Hematopoietic multipotent progenitor cell treated with erythropoietin and hydrocortisone succinate and interleukin-3 and kit ligand, for 15 days (in vitro differentiated cells): ENCODE measurements around the gene THRB.

ENCODE experiments used
- DNase-seq: peaks from one replicate; pipeline ENCODE4 v3.0.0-alpha.2; 2015; ENCODE audit warnings: low spot score

THRB gene

DNA sequence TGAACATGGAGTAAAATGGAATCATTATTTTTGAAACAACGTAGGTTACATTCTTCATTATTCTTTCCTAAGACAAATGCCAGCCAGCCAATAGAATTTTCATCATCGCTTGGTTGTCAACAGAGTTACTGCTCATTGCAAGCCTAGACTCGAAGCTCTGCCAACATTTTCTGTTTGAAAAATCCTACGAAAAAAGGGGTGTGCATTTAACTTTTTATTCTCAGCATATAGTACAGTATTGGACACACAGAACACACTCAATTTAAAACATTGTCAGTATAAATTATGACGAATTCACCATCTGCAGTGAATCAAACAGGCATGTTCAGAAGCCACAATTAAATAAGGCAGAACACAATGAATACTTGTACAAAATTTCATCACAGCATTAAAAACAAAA, 317.4 kb downstream of the THRB start:
- DNase-seq = no peak

GRCh38 chr3:24174614-24175013, 320.0 kb downstream of the THRB start:
- no peak for DNase-seq

- no peak for DNase-seq
These were observed 325.7 kb downstream of the THRB start for GRCh38 chr3:24168977-24169376.

DNA sequence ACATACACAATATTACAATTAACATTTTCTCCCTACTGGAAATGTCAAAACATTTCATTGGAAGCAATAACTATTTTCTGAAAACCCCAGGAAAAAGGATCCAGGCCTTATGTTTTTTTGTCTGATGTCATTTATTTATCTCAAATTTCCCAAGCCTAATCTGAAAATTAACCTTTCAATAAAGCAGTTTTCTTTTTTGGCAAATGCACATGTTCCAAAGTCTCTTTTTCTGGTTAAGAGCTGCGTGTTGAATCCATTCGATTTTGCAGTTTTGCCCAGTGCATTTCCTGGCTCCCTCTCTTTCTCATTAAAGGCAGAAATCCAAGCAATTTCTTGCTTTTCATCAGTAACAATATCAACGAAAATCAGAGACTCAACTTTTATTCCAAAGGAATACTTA, 327.2 kb downstream of the THRB start:
- no peak for DNase-seq

DNA sequence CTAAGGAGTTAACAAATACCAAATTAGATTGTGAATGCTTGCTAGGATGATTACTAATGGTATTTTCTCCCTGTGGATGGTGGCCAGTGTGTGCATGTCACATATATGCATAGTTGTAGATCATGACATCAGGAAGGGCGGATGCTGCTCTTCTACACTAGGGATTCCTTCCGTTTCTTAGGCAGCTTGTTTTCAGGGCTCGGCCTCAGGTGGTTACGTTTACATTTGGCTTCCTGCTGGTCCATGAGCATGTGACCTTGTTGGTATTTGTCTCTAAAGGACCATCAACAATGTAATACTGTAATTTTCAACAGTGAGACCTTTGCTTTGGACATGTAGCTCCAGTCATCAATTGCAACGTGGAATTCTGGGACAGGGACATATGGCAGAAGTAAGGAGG, 328.1 kb downstream of the THRB start:
- no peak for DNase-seq

GRCh38 chr3:24165603-24165982, 329.1 kb downstream of the THRB start:
- DNase-seq = no peak

- DNase-seq = no peak
These were observed 329.6 kb downstream of the THRB start for GRCh38 chr3:24164967-24165602.

GRCh38 chr3:24162929-24163328, 331.7 kb downstream of the THRB start:
- DNase-seq = no peak

DNA sequence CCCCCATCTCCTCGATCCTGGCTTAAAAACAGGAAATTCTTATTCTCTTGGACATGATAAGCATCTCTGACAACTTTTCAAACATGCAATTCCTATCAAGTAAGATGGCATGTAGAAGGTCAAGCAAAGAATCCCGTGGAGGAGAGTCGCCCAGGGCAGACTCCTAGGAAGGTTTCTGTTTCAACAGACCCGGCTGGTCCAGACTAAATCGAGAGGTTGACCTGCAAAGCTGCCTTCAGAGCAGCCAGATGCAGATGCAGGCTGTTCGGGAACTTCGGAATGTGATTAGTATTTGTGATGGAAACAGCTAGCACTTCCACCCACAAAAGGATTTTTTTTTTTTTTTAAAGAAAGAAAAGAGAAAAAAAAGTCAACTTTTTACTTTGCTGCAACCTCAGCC, 332.8 kb downstream of the THRB start:
- DNase-seq = no peak

- DNase-seq = no peak
These were observed 334.1 kb downstream of the THRB start for GRCh38 chr3:24160424-24161095.

DNA sequence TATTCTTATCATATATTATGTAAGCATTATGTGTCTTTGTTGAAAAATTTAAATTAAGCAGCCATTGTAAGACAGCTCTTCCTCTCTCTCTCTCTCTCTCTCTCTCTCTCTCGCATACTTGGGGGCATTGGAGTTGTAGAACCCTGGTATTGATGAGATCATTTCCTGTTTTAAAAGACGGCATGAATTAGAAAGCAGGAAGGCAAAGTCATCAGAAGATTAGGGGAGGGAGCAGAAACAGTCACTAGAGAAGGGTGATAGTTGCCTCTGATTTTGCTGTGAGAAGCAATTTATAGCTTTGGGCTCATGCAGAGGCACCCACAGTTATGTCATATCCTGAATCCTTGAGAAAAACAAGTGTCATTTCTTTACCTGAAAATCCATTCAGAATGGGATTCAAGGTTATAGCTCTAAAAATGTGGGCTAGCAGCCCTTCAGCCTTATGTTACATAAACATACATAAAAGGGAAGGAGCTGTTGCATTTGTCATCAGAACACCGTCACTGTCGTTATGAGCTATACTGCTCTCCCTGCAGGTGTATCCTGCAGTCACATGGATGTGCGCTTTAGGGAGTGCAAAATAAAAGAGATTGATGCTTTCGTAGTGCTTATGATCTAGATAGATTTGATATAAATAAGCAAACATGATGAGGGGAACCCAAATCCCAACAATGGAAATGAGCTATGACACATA, 335.7 kb downstream of the THRB start:
- DNase-seq = no peak

DNA sequence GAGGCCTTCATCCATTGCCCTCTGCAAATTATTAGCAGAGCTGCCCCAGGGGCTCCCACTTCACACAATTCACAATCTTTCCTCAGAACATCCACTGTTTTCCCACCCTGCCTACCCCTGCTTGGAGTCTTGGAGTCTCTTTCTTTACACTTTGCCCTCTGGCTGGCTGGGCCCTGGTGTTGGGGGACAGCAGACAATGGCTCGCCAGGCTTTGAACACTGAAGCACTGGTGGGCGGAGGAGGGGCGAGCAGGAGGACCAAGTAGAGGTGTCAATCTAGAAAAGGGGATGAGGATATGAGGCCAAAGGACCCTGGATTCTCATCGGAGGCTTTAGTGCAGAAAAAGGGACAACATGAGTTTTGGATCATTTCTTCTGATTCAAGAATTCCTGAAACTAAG, 337.5 kb downstream of the THRB start:
- DNase-seq = no peak

- DNase-seq = peak; percentile 69
These were observed 338.2 kb downstream of the THRB start for GRCh38 chr3:24156466-24156865.

GRCh38 chr3:24155276-24155675, 339.4 kb downstream of the THRB start:
- no peak for DNase-seq

- DNase-seq = no peak
These were observed 339.9 kb downstream of the THRB start for GRCh38 chr3:24154781-24155180.

- no peak for DNase-seq
These were observed 340.5 kb downstream of the THRB start for GRCh38 chr3:24154013-24154695.

DNA sequence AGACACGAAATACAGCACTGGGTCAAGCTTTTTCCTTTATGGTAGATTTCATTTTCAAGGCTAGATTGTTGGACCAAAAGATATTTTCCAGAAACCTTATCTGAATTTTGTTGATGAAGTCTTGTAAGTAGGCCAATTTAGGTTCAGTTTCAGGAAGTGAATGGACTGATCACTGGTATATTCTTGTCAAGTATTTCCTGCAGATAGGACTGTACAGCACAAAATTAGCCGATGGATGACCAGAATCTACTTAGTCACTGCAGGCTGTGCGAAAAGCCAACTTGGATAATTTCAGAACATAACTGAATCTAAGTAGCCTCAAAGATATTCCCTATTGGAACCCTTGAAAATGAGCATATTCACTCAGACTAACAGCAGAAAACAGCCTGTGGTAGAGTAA, 343.1 kb downstream of the THRB start:
- DNase-seq = no peak

GRCh38 chr3:24149032-24149431, 345.6 kb downstream of the THRB start:
- DNase-seq = peak; percentile 15

DNA sequence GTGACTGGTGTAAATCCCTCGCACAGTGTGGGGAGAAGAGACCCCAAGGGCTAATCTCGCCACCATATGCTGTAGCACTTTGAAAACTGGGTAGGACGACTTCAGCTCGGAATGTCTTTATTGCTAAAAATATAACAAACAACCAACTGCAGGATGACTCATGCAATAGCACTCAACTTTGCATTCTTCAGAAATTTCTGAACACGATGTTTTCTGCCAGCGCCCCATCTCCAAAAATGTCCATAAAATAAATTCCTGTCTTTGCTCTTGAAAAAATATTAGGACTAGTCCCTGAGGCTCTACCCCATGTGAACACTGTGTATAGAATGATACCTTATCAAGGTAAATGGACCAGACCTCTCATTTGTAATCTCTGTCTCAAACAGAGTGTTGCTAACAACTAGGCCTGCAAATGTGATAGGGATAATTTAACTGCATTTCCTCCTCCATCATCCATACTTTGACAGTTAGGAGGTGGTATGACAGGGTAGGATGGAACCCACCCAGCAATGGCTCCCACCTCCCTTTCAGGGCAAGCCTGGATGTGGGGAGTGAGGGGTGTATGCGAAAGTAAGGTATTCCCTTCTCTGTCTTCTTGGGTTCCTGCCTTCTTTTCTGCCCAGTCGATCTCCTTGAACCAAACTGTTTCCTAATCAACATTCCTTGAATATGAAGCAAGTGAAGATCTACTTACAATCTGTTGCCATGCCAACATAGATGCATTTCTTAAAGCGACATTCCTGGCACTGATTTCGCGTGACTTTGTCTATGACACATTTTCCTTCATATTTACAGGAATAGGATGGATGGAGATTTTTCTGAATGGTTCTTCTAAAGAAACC, 348.4 kb downstream of the THRB start:
- no peak for DNase-seq

DNA sequence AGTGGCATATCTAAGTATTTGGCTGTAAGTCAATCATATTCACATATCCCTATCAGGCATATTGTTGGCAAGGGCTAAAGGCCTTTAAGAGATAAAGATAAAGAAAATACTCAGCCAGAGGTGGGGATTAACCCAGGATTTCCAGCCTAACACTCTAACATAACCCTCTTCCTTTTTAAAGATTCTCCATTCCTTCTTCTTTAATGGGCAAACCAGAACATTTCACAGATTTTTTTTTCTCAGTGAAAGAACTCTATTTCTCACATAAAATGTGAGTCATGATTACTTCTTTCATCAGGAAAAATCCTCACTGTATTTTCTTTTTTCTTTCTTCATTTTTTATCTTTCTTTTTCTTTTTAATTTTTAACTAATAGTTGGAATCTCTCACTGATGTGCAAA, 349.2 kb downstream of the THRB start:
- DNase-seq = no peak

DNA sequence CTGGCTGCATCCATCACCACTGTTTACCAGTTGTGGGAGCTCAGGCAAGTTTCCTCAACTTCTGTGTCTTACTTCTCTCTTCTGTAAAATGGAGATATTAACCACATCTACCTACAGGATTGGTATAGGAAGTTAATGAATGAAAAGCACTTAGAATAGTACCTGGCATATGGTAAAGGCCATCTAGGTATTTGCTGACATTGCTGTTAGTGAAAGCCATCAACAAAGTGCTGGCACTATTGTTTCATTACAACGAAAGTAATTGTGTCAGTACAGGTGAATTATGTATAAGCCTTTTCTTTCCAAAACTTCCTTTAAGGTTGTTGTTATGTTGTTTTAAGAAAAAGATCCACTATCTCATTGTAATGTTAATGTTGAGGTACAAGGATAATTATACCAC, 352.5 kb downstream of the THRB start:
- no peak for DNase-seq

- no peak for DNase-seq
These were observed 353.1 kb downstream of the THRB start for GRCh38 chr3:24141548-24141947.
